ENCODE data around the gene WDSUB1.

The WDSUB1 gene

GRCh38 chr2:159204381-159205144 lies 81.9 kb downstream of the WDSUB1 start:
- TF ChIP-seq, protein P1, sequence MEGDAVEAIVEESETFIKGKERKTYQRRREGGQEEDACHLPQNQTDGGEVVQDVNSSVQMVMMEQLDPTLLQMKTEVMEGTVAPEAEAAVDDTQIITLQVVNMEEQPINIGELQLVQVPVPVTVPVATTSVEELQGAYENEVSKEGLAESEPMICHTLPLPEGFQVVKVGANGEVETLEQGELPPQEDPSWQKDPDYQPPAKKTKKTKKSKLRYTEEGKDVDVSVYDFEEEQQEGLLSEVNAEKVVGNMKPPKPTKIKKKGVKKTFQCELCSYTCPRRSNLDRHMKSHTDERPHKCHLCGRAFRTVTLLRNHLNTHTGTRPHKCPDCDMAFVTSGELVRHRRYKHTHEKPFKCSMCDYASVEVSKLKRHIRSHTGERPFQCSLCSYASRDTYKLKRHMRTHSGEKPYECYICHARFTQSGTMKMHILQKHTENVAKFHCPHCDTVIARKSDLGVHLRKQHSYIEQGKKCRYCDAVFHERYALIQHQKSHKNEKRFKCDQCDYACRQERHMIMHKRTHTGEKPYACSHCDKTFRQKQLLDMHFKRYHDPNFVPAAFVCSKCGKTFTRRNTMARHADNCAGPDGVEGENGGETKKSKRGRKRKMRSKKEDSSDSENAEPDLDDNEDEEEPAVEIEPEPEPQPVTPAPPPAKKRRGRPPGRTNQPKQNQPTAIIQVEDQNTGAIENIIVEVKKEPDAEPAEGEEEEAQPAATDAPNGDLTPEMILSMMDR (IDR thresholded peaks at IDR 0.05; ENCODE audit: borderline replicate concordance, insufficient read depth, low read depth, low read length): no peak
- no peak overlapping the region for H3K4me3 ChIP-seq (ENCODE audit: low read depth, low read length)

DNA sequence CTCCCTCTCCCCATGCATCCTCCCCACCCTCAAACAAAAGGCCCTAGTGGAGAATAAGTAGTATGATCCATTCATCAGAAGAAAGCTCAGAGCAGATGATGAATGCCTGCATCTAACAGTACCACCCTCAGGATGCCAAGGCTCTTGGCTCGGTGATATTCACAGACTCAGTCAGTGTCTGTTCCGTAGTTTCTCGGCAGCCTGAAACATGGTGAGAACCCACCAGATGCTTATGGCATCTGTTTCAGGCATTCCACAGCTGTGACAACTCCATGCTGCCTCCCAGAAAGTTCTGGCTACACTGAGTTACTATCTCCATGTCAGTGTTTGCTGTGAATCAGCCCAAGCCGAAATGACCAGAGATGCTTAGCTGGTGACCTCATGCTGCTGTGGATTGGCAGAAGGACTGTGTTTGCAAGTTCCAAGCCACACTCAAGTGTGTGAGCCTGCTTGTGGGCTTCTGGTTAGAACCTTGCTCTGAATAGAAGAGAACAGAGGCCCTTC lies 83.9 kb downstream of the WDSUB1 start:
- TF ChIP-seq, protein P1 (IDR thresholded peaks at IDR 0.05; ENCODE audit: borderline replicate concordance, insufficient read depth, low read depth, low read length): no peak
- no peak overlapping the region for H3K4me3 ChIP-seq (ENCODE audit: low read depth, low read length)

DNA sequence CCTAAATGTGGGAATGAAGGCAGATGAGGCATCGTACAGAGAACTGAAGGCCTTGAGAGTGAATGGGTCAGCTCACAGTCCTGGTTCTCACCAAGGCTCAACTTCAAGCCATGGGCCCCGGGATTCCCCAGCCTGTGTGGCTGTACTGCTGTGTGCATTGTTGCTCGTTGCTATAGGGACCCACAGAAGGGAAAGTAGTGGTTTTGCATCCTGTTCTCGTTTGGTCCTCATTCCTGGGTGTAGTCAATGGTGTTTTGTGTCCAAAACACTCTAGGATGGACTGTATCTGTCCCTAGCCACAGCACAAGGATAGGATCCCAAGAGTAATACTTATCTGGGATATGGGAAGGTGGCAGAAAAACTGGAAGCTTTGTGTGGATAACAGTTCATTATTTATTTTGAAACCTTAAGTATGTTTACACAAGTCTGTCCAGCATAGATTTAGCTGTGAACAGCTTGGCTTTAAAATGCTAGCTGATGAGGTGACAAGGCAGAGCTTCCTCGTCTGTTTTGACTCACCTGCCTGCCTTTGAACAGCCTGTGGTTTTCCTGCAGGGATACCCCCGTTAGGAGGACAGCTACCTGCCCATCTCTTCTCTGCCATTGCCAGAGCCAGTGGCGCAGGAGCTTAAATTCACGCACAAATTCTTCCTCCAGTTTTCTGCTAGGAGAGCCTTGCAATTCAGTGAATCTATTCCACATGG lies 85.0 kb downstream of the WDSUB1 start:
- no peak overlapping the region for H3K4me3 ChIP-seq (ENCODE audit: low read depth, low read length)
- TF ChIP-seq, protein P1 (IDR thresholded peaks at IDR 0.05; ENCODE audit: borderline replicate concordance, insufficient read depth, low read depth, low read length): no peak

- no peak overlapping the region for H3K4me3 ChIP-seq (ENCODE audit: low read depth, low read length)
- TF ChIP-seq, protein P1 (IDR thresholded peaks at IDR 0.05; ENCODE audit: borderline replicate concordance, insufficient read depth, low read depth, low read length): no peak
Observed at GRCh38 chr2:159200498-159200897, 86.0 kb downstream of the WDSUB1 start.

DNA sequence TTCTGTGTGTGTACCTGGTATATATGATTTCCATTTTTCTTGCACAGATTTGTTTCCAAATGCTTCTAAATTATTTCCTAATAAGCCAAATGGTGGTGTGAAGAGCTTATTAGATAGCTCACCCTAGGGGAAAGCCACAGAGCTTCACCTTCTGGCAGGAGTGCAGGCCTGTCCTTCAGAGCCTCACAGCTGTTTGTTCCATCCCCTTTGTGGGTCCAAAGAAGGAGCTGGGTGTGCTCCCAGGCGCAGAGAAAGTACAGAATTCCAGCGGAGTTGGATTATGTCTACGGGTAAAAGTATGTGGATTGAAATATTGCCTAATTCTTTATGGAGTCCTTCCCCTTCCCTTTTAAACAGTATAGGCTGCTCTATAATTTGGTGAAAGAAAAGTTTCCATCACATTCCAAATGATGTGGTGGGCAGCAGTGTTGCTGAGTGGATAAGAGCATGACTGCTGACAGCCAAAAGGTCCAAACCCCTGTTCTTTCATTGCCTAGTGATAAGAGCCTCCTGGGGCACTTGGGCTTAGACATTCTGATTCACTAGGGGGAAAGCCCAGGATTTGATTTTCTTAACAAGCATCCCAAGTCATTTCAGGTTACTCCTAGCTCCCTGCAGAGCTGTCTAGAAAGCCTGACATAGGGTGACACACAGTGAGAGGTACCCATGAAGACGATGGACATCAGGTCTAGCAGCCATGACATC lies 86.6 kb downstream of the WDSUB1 start:
- TF ChIP-seq, protein P1 (IDR thresholded peaks at IDR 0.05; ENCODE audit: borderline replicate concordance, insufficient read depth, low read depth, low read length): no peak

DNA sequence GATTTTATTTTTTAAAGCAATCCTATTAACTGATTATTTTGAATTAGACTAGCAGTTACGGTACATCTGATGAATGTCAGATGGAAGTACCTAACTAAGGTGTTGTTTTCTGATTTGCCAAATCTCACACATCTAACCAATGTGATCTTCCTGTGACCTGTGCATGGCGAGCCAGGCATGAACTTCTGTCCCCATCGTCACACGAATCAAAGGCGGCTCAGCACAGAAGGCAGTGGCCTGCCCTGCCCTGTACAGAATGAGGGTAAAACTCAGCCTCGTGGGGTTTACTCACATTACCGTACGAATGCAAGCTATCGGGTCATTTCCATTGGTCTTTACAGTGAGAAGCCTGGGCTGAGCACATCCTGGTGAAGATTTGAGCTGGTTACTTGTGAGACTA lies 87.3 kb downstream of the WDSUB1 start:
- TF ChIP-seq, protein P1 (IDR thresholded peaks at IDR 0.05; ENCODE audit: borderline replicate concordance, insufficient read depth, low read depth, low read length): no peak
- no peak overlapping the region for H3K4me3 ChIP-seq (ENCODE audit: low read depth, low read length)

More for the DNA sequence above, 86.6 kb downstream of the WDSUB1 start:
- H3K4me3 ChIP-seq (ENCODE audit: low read depth, low read length): no peak overlapping the region

Measured in GM12875 (cell line).